HepG2 (cell line): ENCODE measurements around the gene CDH1. TPM values are rescaled to one million over a fixed set of nuclear protein-coding genes. Genes with fewer than 3 reads are reported as not detected.

Experiments
- CREB1 ChIP-seq, 2 experiments: fragments of 450-650 bp in 1 of 2; IDR thresholded peaks; 2 replicates each; pipeline ENCODE4 v1.6.1; 2016 to 2017; ENCODE audit warnings: control low read depth in 1 of 2, mild to moderate bottlenecking in 1 of 2, missing compliant biosample characterization in 1 of 2, missing genetic modification characterization in 1 of 2
- ESRRA ChIP-seq: sonication (generic); formaldehyde crosslinking; IDR thresholded peaks from 2 replicates; pipeline ENCODE4 v1.5.1; 2020; ENCODE audit warnings: mild to moderate bottlenecking, low read depth, missing genetic modification reagents
- FOXK1 ChIP-seq: sonication (generic); formaldehyde crosslinking; IDR thresholded peaks from 2 replicates; pipeline ENCODE4 v1.4.0; 2020; ENCODE audit warnings: low read depth, missing genetic modification reagents, borderline replicate concordance
- HNRNPUL1 ChIP-seq: fragments of 200-400 bp; formaldehyde crosslinking; IDR thresholded peaks from 2 replicates; pipeline ENCODE4 v1.6.1; 2017; ENCODE audit warnings: low read depth, mild to moderate bottlenecking, low read length, moderate library complexity
- KLF6 ChIP-seq: IDR thresholded peaks from 2 replicates; pipeline ENCODE4 v1.8.0; 2016; ENCODE audit warnings: missing biosample characterization, missing genetic modification reagents
- PRPF4 ChIP-seq: fragments of 200-400 bp; formaldehyde crosslinking; IDR thresholded peaks from 2 replicates; pipeline ENCODE4 v1.6.1; 2016; ENCODE audit warnings: low read length, low read depth; ENCODE audit not compliant: poor library complexity, severe bottlenecking
- TSC22D2 ChIP-seq: sonication (generic); formaldehyde crosslinking; IDR thresholded peaks from 2 replicates; pipeline ENCODE4 v1.5.1; 2020; ENCODE audit warnings: missing genetic modification reagents, mild to moderate bottlenecking, borderline replicate concordance
- ZMAT3 ChIP-seq: sonication (generic); formaldehyde crosslinking; conservative IDR thresholded peaks from 2 replicates; pipeline ENCODE4 v1.7.0; 2021; ENCODE audit warnings: missing genetic modification reagents
- ZNF572 ChIP-seq: sonication (generic); formaldehyde crosslinking; IDR thresholded peaks from 2 replicates; pipeline ENCODE4 v1.5.1; 2020; ENCODE audit warnings: mild to moderate bottlenecking, missing genetic modification reagents
- ZNF792 ChIP-seq: IDR thresholded peaks from 2 replicates; pipeline ENCODE4 v1.6.1; 2016
- ZNF891 ChIP-seq: sonication (generic); formaldehyde crosslinking; IDR thresholded peaks from 2 replicates; pipeline ENCODE4 v1.5.0; 2020; ENCODE audit warnings: mild to moderate bottlenecking, missing genetic modification reagents
- polyA plus RNA-seq, 8 experiments: library from polyadenylated mRNA; depleted of rRNA in 3 of 8; stranded (reverse) in 7 of 8; unstranded in 1 of 8; fragments of >200 nt; fragmentation: Illumina TruSeq in 4 of 8; extraction: Trizol in 4 of 8; gene quantifications; 2 replicates each; pipeline versions ENCODE4 v1.2.1 to v1.2.3, GENCODE V29; 2011 to 2016; ENCODE audit warnings: low read depth in 4 of 8, missing spikeins in 1 of 8, mixed read lengths in 1 of 8; ENCODE audit not compliant: insufficient read depth in 1 of 8
- total RNA-seq, 5 experiments: library from RNA; depleted of rRNA; stranded (reverse); fragments of >200 nt; fragmentation: Illumina TruSeq; extraction: Trizol; gene quantifications; 2 replicates each; pipeline ENCODE4 v1.2.3, GENCODE V29; 2016; ENCODE audit warnings: low read depth in 1 of 5
- TF ChIP-seq, protein P1 (sequence below): sonication (generic); formaldehyde crosslinking; IDR thresholded peaks from 2 replicates; pipeline ENCODE4 v1.5.0; 2020; ENCODE audit warnings: missing genetic modification reagents, mild to moderate bottlenecking, borderline replicate concordance
- TF ChIP-seq, protein P2 (sequence below): IDR thresholded peaks from 2 replicates; pipeline ENCODE4 v1.6.1; 2016; ENCODE audit warnings: mild to moderate bottlenecking
- TF ChIP-seq, protein P3 (sequence below): sonication (generic); formaldehyde crosslinking; IDR thresholded peaks from 2 replicates; pipeline ENCODE4 v1.4.0; 2020; ENCODE audit warnings: missing genetic modification reagents
- TF ChIP-seq, protein P4 (sequence below): sonication (generic); formaldehyde crosslinking; IDR thresholded peaks from 2 replicates; pipeline ENCODE4 v1.5.1; 2020; ENCODE audit warnings: missing genetic modification reagents, mild to moderate bottlenecking, borderline replicate concordance
- TF ChIP-seq, protein P5 (sequence below): IDR thresholded peaks from 2 replicates; pipeline ENCODE4 v1.6.1; 2016; ENCODE audit warnings: low read depth
- TF ChIP-seq, protein P6 (sequence below): IDR thresholded peaks from 2 replicates; pipeline ENCODE4 v1.6.1; 2016; ENCODE audit warnings: mild to moderate bottlenecking, missing biosample characterization, missing genetic modification reagents
- TF ChIP-seq, protein P7 (sequence below): sonication (generic); formaldehyde crosslinking; IDR thresholded peaks from 2 replicates; pipeline ENCODE4 v1.8.0; 2022; ENCODE audit warnings: missing genetic modification reagents, low read depth, mild to moderate bottlenecking, borderline replicate concordance

The CDH1 gene
- total and polyA plus RNA-seq, 2 of the 13 experiments (the other 11 are each of a cell fraction or from before 2014, with no cell fraction given): 0.95 to 9.8 TPM

DNA sequence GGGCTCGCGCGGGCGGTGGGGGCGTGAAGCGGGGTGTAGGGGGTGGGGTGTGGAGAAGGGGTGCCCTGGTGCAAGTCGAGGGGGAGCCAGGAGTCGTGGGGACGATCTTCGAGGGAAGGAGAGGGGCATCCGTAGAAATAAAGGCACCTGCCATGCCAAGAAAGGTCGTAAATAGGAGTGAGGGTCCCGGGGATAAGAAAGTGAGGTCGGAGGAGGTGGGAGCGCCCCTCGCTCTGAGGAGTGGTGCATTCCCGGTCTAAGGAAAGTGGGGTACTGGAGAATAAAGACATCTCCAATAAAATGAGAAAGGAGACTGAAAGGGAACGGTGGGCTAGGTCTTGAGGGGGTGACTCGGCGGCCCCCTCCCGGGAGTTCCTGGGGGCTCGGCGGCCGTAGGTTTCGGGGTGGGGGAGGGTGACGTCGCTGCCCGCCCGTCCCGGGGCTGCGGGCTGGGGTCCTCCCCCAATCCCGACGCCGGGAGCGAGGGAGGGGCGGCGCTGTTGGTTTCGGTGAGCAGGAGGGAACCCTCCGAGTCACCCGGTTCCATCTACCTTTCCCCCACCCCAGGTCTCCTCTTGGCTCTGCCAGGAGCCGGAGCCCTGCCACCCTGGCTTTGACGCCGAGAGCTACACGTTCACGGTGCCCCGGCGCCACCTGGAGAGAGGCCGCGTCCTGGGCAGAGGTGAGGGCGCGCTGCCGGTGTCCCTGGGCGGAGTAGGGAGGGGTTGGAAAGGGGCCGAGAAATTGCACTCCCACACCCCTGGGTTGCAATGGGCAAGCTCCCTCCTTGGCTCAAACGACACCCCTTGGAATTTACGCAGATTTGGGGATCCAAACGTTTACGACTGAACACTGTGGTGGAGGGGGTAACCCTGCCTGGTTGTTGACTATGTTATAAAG lies 888 bp downstream of the CDH1 start (continued):
- no peak for TF ChIP-seq TSC22D2 (CRISPR knock-in tag)
- no peak for TF ChIP-seq HNRNPUL1
- TF ChIP-seq PRPF4: no peak
- TF ChIP-seq ESRRA (CRISPR knock-in tag): no peak
- no peak for TF ChIP-seq ZMAT3 (CRISPR knock-in tag)
- TF ChIP-seq FOXK1 (CRISPR knock-in tag): 0 out of 2 replicates have a peak, but pooled peaks have one; percentile 14
- peak; percentile 57; the same call in 1 of the 2 replicates for TF ChIP-seq KLF6 (CRISPR knock-in tag)
- TF ChIP-seq CREB1 (IDR thresholded peaks at IDR 0.05): no peak
- no peak for TF ChIP-seq CREB1 (CRISPR knock-in tag; IDR thresholded peaks at IDR 0.05)
- TF ChIP-seq, protein P1, sequence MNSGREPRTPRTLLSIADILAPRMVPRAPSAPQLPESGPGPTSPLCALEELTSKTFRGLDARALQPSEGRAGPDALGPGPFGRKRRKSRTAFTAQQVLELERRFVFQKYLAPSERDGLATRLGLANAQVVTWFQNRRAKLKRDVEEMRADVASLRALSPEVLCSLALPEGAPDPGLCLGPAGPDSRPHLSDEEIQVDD (CRISPR knock-in tag): no peak; the same call in 1 of the 2 replicates
- TF ChIP-seq, protein P2, sequence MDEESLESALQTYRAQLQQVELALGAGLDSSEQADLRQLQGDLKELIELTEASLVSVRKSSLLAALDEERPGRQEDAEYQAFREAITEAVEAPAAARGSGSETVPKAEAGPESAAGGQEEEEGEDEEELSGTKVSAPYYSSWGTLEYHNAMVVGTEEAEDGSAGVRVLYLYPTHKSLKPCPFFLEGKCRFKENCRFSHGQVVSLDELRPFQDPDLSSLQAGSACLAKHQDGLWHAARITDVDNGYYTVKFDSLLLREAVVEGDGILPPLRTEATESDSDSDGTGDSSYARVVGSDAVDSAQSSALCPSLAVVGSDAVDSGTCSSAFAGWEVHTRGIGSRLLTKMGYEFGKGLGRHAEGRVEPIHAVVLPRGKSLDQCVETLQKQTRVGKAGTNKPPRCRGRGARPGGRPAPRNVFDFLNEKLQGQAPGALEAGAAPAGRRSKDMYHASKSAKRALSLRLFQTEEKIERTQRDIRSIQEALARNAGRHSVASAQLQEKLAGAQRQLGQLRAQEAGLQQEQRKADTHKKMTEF: peak; percentile 40; the same call in 1 of the 2 replicates
- TF ChIP-seq ZNF891 (CRISPR knock-in tag): 0 out of 2 replicates have a peak, but pooled peaks have one; percentile 64
- TF ChIP-seq, protein P3, sequence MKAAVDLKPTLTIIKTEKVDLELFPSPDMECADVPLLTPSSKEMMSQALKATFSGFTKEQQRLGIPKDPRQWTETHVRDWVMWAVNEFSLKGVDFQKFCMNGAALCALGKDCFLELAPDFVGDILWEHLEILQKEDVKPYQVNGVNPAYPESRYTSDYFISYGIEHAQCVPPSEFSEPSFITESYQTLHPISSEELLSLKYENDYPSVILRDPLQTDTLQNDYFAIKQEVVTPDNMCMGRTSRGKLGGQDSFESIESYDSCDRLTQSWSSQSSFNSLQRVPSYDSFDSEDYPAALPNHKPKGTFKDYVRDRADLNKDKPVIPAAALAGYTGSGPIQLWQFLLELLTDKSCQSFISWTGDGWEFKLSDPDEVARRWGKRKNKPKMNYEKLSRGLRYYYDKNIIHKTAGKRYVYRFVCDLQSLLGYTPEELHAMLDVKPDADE (CRISPR knock-in tag): no peak
- TF ChIP-seq, protein P4, sequence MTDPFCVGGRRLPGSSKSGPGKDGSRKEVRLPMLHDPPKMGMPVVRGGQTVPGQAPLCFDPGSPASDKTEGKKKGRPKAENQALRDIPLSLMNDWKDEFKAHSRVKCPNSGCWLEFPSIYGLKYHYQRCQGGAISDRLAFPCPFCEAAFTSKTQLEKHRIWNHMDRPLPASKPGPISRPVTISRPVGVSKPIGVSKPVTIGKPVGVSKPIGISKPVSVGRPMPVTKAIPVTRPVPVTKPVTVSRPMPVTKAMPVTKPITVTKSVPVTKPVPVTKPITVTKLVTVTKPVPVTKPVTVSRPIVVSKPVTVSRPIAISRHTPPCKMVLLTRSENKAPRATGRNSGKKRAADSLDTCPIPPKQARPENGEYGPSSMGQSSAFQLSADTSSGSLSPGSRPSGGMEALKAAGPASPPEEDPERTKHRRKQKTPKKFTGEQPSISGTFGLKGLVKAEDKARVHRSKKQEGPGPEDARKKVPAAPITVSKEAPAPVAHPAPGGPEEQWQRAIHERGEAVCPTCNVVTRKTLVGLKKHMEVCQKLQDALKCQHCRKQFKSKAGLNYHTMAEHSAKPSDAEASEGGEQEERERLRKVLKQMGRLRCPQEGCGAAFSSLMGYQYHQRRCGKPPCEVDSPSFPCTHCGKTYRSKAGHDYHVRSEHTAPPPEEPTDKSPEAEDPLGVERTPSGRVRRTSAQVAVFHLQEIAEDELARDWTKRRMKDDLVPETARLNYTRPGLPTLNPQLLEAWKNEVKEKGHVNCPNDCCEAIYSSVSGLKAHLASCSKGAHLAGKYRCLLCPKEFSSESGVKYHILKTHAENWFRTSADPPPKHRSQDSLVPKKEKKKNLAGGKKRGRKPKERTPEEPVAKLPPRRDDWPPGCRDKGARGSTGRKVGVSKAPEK (CRISPR knock-in tag): no peak
- TF ChIP-seq, protein P5, sequence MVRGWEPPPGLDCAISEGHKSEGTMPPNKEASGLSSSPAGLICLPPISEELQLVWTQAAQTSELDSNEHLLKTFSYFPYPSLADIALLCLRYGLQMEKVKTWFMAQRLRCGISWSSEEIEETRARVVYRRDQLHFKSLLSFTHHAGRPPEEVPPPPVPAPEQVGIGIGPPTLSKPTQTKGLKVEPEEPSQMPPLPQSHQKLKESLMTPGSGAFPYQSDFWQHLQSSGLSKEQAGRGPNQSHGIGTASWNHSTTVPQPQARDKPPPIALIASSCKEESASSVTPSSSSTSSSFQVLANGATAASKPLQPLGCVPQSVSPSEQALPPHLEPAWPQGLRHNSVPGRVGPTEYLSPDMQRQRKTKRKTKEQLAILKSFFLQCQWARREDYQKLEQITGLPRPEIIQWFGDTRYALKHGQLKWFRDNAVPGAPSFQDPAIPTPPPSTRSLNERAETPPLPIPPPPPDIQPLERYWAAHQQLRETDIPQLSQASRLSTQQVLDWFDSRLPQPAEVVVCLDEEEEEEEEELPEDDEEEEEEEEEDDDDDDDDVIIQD (CRISPR knock-in tag): no peak
- TF ChIP-seq, protein P6, sequence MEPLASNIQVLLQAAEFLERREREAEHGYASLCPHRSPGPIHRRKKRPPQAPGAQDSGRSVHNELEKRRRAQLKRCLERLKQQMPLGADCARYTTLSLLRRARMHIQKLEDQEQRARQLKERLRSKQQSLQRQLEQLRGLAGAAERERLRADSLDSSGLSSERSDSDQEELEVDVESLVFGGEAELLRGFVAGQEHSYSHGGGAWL (CRISPR knock-in tag): no peak
- TF ChIP-seq ZNF572 (CRISPR knock-in tag): no peak
- TF ChIP-seq, protein P7, sequence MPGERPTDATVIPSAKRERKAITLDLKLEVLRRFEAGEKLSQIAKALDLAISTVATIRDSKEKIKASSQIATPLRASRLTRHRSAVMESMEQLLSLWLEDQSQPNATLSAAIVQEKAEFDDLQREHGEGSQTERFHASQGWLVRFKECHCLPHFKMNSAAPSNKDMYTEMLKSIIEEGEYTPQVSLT (CRISPR knock-in tag): no peak
- 0 out of 2 replicates have a peak, but pooled peaks have one; percentile 24 for TF ChIP-seq ZNF792 (CRISPR knock-in tag)
